ENCODE results near the gene NIPAL3. TPM values are rescaled to one million over a fixed set of nuclear protein-coding genes. Genes with fewer than 3 reads are reported as not detected.

The NIPAL3 gene
- total RNA-seq, 3 donors from 2014 or later (not counting 1 experiment from before 2014, with no cell fraction given), result 16.6 to 31.9 (median 29.4) TPM

GRCh38 chr1:24391882-24392603, 23.6 kb upstream of the NIPAL3 start:
- intact Hi-C loops (cut with micrococcal nuclease), result loop anchor here (1.0 kb wide), 2 partner anchors 193 to 242 kb away; no protein-coding TSS in a partner anchor
- H3K27ac ChIP-seq (ENCODE audit: low read length), result peak overlapping the region; percentile 74
- no peaks in the 10 kb centered on the region for H3K36me3 ChIP-seq (ENCODE audit: control insufficient read depth, insufficient read depth, low read length)
- Mint-ChIP-seq H3K36me3 (no peaks in the 10 kb centered on the region), H3K27ac (peak overlapping the region; percentile 32 to 73), H3K27me3 (ENCODE audit: low read depth in 2 of 2) (peaks cover 6 to 37% of the 10 kb centered on the region in 2 donors), H3K4me1 (peaks cover 6 to 8% of the 10 kb centered on the region in 2 donors), H3K4me3 (peak overlapping the region; percentile 61), H3K9me3 (no peaks in the 10 kb centered on the region)
- H3K4me3 ChIP-seq (ENCODE audit: low read length), result no peak overlapping the region
- 60% methylated on average over 11 of the region's 11 CpGs for WGBS (ENCODE audit: insufficient coverage)
- peak; percentile 41 to 66 (median 58) for ATAC-seq
- TF ChIP-seq CTCF (IDR thresholded peaks at IDR 0.05), result no peak
- no peaks in the 10 kb centered on the region for H3K9me3 ChIP-seq (ENCODE audit: control insufficient read depth, insufficient read depth, low read length)
- peaks cover 8% of the 10 kb centered on the region for H3K4me1 ChIP-seq (ENCODE audit: control insufficient read depth, insufficient read depth, low read length)
- no peaks in the 10 kb centered on the region for H3K27me3 ChIP-seq (ENCODE audit: control insufficient read depth, insufficient read depth, low read length)
- peak in 1 of 2 donors; percentile 81 for DNase-seq

GRCh38 chr1:24392604-24392946, 23.0 kb upstream of the NIPAL3 start:
- Histone ChIP-seq H3K4me1 (ENCODE audit: control insufficient read depth, insufficient read depth, low read length) (peaks cover 8% of the 10 kb centered on the region), H3K27me3 (ENCODE audit: control insufficient read depth, insufficient read depth, low read length) (no peaks in the 10 kb centered on the region), H3K9me3 (ENCODE audit: control insufficient read depth, insufficient read depth, low read length) (no peaks in the 10 kb centered on the region), H3K4me3 (ENCODE audit: low read length) (no peak overlapping the region), H3K36me3 (ENCODE audit: control insufficient read depth, insufficient read depth, low read length) (no peaks in the 10 kb centered on the region), H3K27ac (ENCODE audit: low read length) (peak overlapping the region; percentile 74)
- TF ChIP-seq CTCF (IDR thresholded peaks at IDR 0.05), result no peak
- H3K27me3 Mint-ChIP-seq (ENCODE audit: low read depth in 2 of 2), result peaks cover 6 to 37% of the 10 kb centered on the region in 2 donors
- no peak for ATAC-seq
- intact Hi-C loops (cut with micrococcal nuclease), result no loop called here
- H3K9me3 Mint-ChIP-seq, result no peaks in the 10 kb centered on the region
- WGBS (ENCODE audit: insufficient coverage), result 89% methylated on average over 2 of the region's 4 CpGs
- DNase-seq, result no peak
- H3K27ac Mint-ChIP-seq, result no peak overlapping the region
- H3K4me3 Mint-ChIP-seq, result no peak overlapping the region
- peaks cover 6 to 8% of the 10 kb centered on the region in 2 donors for H3K4me1 Mint-ChIP-seq
- no peaks in the 10 kb centered on the region for H3K36me3 Mint-ChIP-seq

GRCh38 chr1:24392982-24393650, 22.5 kb upstream of the NIPAL3 start:
- no peak overlapping the region for H3K4me3 Mint-ChIP-seq
- Histone ChIP-seq H3K4me3 (ENCODE audit: low read length) (no peak overlapping the region), H3K4me1 (ENCODE audit: control insufficient read depth, insufficient read depth, low read length) (peaks cover 8% of the 10 kb centered on the region), H3K9me3 (ENCODE audit: control insufficient read depth, insufficient read depth, low read length) (no peaks in the 10 kb centered on the region), H3K27ac (ENCODE audit: low read length) (no peak overlapping the region), H3K27me3 (ENCODE audit: control insufficient read depth, insufficient read depth, low read length) (no peaks in the 10 kb centered on the region), H3K36me3 (ENCODE audit: control insufficient read depth, insufficient read depth, low read length) (no peaks in the 10 kb centered on the region)
- no peak for TF ChIP-seq CTCF (IDR thresholded peaks at IDR 0.05)
- H3K36me3 Mint-ChIP-seq, result no peaks in the 10 kb centered on the region
- H3K9me3 Mint-ChIP-seq, result no peaks in the 10 kb centered on the region
- 76% methylated on average over 3 of the region's 4 CpGs for WGBS (ENCODE audit: insufficient coverage)
- no peak overlapping the region for H3K27ac Mint-ChIP-seq
- peaks cover 6 to 36% of the 10 kb centered on the region in 2 donors for H3K27me3 Mint-ChIP-seq (ENCODE audit: low read depth in 2 of 2)
- peaks cover 6 to 8% of the 10 kb centered on the region in 2 donors for H3K4me1 Mint-ChIP-seq
- intact Hi-C loops (cut with micrococcal nuclease), result no loop called here
- DNase-seq, result peak in 1 of 2 donors; percentile 31
- no peak for ATAC-seq

Measured in natural killer cell (primary cell).